HEK293T (cell line): Measurements from ENCODE around the gene OCRL.

Experiments used
- ARNT ChIP-seq: fragments of 450-650 bp; IDR thresholded peaks from 2 replicates; pipeline ENCODE4 v1.6.1; 2017; ENCODE audit warnings: mild to moderate bottlenecking
- BHLHE40 ChIP-seq: fragments of 450-650 bp; IDR thresholded peaks from 2 replicates; pipeline ENCODE4 v1.6.1; 2016; ENCODE audit warnings: mild to moderate bottlenecking, moderate library complexity, borderline replicate concordance
- ELF4 ChIP-seq: fragments of 450-650 bp; IDR thresholded peaks from 2 replicates; pipeline ENCODE4 v1.6.1; 2017; ENCODE audit warnings: antibody characterized with exemption
- FOXA1 ChIP-seq: fragments of 450-650 bp; IDR thresholded peaks from 2 replicates; pipeline ENCODE4 v1.6.1; 2016; ENCODE audit warnings: mild to moderate bottlenecking
- FOXK2 ChIP-seq: fragments of 450-650 bp; IDR thresholded peaks from 2 replicates; pipeline ENCODE4 v1.6.1; 2016; ENCODE audit warnings: mild to moderate bottlenecking
- FOXM1 ChIP-seq: fragments of 450-650 bp; IDR thresholded peaks from 2 replicates; pipeline ENCODE4 v1.6.1; 2017; ENCODE audit warnings: mild to moderate bottlenecking, borderline replicate concordance
- HDGF ChIP-seq: fragments of 450-650 bp; IDR thresholded peaks from 2 replicates; pipeline ENCODE4 v1.6.1; 2017; ENCODE audit warnings: antibody characterized with exemption, borderline replicate concordance
- L3MBTL2 ChIP-seq: fragments of 450-650 bp; conservative IDR thresholded peaks from 2 replicates; pipeline ENCODE4 v1.6.1; 2016; ENCODE audit warnings: mild to moderate bottlenecking
- LEF1 ChIP-seq: fragments of 450-650 bp; IDR thresholded peaks from 2 replicates; pipeline ENCODE4 v1.6.1; 2017; ENCODE audit warnings: mild to moderate bottlenecking, borderline replicate concordance
- NFRKB ChIP-seq: fragments of 450-650 bp; IDR thresholded peaks from 2 replicates; pipeline ENCODE4 v1.6.1; 2016; ENCODE audit warnings: mild to moderate bottlenecking, moderate library complexity
- SP1 ChIP-seq: fragments of 450-650 bp; IDR thresholded peaks from 2 replicates; pipeline ENCODE4 v1.6.1; 2017
- SUZ12 ChIP-seq: fragments of 450-650 bp; IDR thresholded peaks from 2 replicates; pipeline ENCODE4 v1.6.1; 2016; ENCODE audit warnings: mild to moderate bottlenecking
- TARDBP ChIP-seq: fragments of 450-650 bp; IDR thresholded peaks from 2 replicates; pipeline ENCODE4 v1.6.1; 2016

DNA sequence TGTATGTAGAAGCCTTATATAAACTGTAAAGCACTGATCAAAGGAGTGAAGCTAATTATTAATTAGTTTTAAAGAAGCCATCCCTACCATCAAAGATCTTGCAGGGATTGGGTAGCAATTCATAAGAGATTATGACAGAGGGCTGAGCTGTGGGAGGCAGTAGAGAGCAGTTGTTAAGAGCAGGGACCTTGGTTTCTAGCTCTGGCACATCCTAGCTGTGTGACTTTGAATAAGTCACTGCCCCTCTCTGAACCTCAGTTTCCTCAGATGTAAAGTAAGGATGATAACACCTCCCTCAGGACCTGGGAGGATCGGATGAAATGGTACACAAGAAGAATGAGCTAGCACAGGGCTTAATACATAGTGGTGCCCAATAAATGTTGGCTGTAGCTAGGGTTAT is 69.3 kb downstream of the OCRL start:
- no peak for TF ChIP-seq BHLHE40
- TF ChIP-seq FOXA1, result no peak
- no peak for TF ChIP-seq FOXM1
- no peak for TF ChIP-seq L3MBTL2
- TF ChIP-seq SUZ12, result no peak
- TF ChIP-seq ARNT, result no peak
- no peak for TF ChIP-seq ELF4
- no peak for TF ChIP-seq FOXK2
- no peak for TF ChIP-seq HDGF
- no peak for TF ChIP-seq SP1
- TF ChIP-seq NFRKB, result no peak
- no peak for TF ChIP-seq TARDBP
- TF ChIP-seq LEF1, result no peak
